ENCODE measurements around the gene COL6A2. TPM values are rescaled to one million over a fixed set of nuclear protein-coding genes. Genes with fewer than 3 reads are reported as not detected.
"Not testable (repeated sequence)": the region's sequence is repeated elsewhere in the genome, so short reads cannot be mapped to it uniquely, and the experiment has no call there.

COL6A2 gene
- total RNA-seq, 2 donors from 2014 or later: 10.8 to 11.3 TPM

DNA sequence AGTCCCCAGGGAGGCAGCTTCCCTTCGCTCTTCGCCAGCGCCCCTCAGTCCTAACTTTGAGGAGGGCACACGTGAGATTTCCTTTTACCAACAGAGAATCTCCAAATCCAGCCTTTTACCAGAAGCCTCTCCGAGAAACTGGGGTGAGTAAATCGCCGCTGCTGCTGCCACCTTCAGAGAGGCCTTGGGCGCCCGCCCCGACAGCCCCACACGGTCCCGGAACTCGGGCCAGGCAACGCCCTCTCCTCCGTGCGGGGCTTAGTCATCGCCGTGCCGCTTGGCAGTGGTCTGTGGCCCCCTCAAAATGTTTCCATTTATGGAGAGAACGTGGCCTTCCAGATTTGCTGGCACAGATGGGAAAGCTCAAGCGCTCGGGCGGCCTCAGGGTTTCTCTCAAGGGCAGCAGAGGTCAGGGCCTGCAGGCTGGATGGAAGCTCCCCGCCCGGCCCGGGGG lies 41.4 kb upstream of the COL6A2 start:
- DNase-seq (peak; percentile 19 to 24), ATAC-seq (replicated peaks in 1 of 2) (peak in 1 of 2 donors; percentile 34)
- H3K4me1 Mint-ChIP-seq (ENCODE audit: low read depth): peaks cover 46% of the 10 kb centered on the region
- H3K27me3 Mint-ChIP-seq (ENCODE audit: low read depth): peaks cover 28% of the 10 kb centered on the region
- H3K27ac Mint-ChIP-seq: no peak overlapping the region
- H3K9me3 Mint-ChIP-seq: peaks cover 6 to 8% of the 10 kb centered on the region in 2 donors
- H3K4me3 Mint-ChIP-seq: no peak overlapping the region
- H3K36me3 Mint-ChIP-seq (ENCODE audit: insufficient read depth in 2 of 2): peaks cover 0 to 4% of the 10 kb centered on the region in 2 donors

DNA sequence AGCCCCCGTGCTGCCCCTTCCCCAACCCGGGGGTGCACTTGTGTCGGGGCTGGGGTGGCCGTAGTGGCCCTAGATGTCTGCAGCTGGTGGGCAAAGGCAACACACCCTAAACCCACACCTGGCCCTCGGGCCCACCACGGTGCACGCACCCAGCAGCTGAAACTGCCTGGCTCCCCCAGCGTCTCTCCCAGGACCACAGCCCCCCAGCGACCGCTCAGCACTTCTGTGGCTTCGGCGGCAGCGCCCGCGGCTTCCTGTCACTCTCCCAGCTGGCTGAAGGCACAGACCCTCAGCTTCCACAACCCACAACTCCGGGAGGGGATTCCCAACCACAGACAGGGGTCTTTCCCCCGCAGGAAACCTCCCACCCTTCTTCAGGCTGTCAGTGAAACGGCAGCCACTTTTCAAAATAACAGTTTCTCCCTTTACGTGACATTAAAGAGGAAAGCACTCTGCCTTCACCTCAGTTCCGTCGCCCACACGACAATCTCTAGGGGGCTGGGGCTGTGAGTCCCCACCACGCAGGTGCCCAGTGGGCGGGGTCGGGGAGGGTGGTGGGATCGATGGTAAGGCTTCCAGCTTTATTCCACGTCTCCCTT lies 40.7 kb upstream of the COL6A2 start:
- H3K36me3 Mint-ChIP-seq (ENCODE audit: insufficient read depth in 2 of 2): peaks cover 0 to 4% of the 10 kb centered on the region in 2 donors
- H3K27ac Mint-ChIP-seq: peak overlapping the region; percentile 78
- ATAC-seq (replicated peaks in 1 of 2) (peak in 1 of 2 donors; percentile 37), DNase-seq (peak; percentile 31 to 52)
- H3K9me3 Mint-ChIP-seq: peaks cover 6 to 8% of the 10 kb centered on the region in 2 donors
- H3K4me3 Mint-ChIP-seq: peak overlapping the region; percentile 77 to 81
- H3K4me1 Mint-ChIP-seq (ENCODE audit: low read depth): peaks cover 44% of the 10 kb centered on the region
- peaks cover 31% of the 10 kb centered on the region for H3K27me3 Mint-ChIP-seq (ENCODE audit: low read depth)

DNA sequence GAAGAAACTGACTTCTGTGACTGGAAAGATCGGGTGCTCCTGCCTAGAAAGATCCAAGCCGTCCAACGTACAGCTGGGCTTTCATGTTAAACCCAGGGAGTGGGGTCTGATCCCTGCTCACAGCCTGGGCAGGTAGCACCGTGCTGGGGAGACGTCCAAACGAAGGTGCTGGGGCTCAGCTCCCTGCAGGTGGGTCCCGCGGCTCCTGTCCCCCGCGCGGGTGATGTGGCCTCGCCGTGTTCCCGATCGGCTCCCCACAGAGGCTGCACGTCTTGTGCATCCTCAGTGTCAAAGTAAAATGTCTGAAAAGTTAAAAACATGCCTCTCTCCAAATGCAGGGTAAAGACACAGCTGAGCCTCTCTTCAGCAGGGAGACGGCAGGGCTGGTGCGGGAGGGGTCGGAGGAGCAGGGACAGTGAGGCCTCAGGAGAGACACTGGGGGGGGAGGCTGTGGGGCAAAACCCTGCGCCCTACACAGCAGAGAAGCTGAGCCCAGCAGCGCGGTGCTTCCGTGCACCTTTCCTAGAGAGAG lies 40.1 kb upstream of the COL6A2 start:
- Mint-ChIP-seq H3K4me1 (ENCODE audit: low read depth) (peaks cover 40% of the 10 kb centered on the region), H3K36me3 (ENCODE audit: insufficient read depth in 2 of 2) (peaks cover 0 to 4% of the 10 kb centered on the region in 2 donors), H3K27ac (no peak overlapping the region), H3K4me3 (peak overlapping the region in 1 of 2 donors; percentile 77), H3K27me3 (ENCODE audit: low read depth) (peaks cover 35% of the 10 kb centered on the region), H3K9me3 (peaks cover 6 to 8% of the 10 kb centered on the region in 2 donors)
- DNase-seq (no peak), ATAC-seq (replicated peaks in 1 of 2) (no peak)

DNA sequence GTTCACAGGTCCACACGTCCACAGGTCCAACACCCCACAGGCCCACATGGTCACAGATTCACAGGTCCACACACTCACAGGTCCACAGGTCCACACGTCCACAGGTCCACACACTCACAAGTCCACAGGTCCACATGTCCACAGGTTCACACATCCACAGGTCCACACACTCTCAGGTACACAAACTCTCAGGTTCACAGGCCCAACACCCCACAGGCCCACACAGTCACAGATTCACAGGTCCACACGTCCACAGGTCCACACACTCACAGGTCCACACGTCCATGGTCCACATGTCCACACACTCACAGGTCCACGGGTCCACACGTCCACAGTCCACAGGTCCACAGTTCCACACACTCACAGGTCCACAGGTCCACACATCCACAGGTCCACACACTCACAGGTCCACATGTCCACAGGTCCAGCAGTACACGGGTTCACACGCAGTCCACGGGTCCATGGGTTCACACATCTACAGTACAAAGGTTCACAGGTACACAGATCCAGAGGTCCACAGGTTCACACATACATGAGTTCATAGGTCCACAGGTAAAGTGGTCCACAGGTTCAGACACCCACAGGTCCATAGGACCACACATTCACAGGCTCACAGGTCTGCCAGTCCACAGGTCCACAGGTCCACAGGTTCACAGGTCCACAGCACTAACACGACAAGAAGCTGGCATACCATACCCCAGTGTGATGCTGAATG lies 39.3 kb upstream of the COL6A2 start:
- DNase-seq (no peak), ATAC-seq (replicated peaks in 1 of 2) (no peak)
- Mint-ChIP-seq H3K4me1 (ENCODE audit: low read depth) (peaks cover 40% of the 10 kb centered on the region), H3K36me3 (ENCODE audit: insufficient read depth in 2 of 2) (peaks cover 0 to 4% of the 10 kb centered on the region in 2 donors), H3K27me3 (ENCODE audit: low read depth) (peaks cover 35% of the 10 kb centered on the region), H3K27ac (no peak overlapping the region), H3K9me3 (peaks cover 6 to 8% of the 10 kb centered on the region in 2 donors), H3K4me3 (peak overlapping the region in 1 of 2 donors; percentile 46)

DNA sequence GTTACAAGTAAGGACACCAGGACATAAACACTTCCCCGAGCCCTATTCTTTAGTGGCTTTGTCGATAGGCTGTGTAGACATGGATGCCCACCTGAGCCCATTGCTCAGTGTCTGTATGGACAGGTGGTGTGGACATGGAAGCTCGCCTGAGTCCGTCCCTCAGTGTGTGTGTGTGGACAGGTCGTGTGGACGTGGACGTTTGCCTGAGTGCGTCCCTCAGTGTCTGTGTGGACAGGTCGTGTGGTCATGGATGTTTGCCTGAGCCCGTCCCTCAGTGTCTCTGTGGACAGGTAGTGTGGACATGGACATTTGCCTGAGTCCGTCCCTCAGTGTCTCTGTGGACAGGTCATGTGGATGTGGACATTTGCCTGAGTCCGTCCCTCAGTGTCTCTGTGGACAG lies 38.7 kb upstream of the COL6A2 start:
- ATAC-seq (replicated peaks in 1 of 2): no peak
- peak overlapping the region in 1 of 2 donors; percentile 20 for H3K4me3 Mint-ChIP-seq
- H3K4me1 Mint-ChIP-seq (ENCODE audit: low read depth): peaks cover 35% of the 10 kb centered on the region
- H3K9me3 Mint-ChIP-seq: peaks cover 6 to 8% of the 10 kb centered on the region in 2 donors
- peaks cover 38% of the 10 kb centered on the region for H3K27me3 Mint-ChIP-seq (ENCODE audit: low read depth)
- no peak for DNase-seq
- H3K36me3 Mint-ChIP-seq (ENCODE audit: insufficient read depth in 2 of 2): peaks cover 0 to 4% of the 10 kb centered on the region in 2 donors
- no peak overlapping the region for H3K27ac Mint-ChIP-seq

DNA sequence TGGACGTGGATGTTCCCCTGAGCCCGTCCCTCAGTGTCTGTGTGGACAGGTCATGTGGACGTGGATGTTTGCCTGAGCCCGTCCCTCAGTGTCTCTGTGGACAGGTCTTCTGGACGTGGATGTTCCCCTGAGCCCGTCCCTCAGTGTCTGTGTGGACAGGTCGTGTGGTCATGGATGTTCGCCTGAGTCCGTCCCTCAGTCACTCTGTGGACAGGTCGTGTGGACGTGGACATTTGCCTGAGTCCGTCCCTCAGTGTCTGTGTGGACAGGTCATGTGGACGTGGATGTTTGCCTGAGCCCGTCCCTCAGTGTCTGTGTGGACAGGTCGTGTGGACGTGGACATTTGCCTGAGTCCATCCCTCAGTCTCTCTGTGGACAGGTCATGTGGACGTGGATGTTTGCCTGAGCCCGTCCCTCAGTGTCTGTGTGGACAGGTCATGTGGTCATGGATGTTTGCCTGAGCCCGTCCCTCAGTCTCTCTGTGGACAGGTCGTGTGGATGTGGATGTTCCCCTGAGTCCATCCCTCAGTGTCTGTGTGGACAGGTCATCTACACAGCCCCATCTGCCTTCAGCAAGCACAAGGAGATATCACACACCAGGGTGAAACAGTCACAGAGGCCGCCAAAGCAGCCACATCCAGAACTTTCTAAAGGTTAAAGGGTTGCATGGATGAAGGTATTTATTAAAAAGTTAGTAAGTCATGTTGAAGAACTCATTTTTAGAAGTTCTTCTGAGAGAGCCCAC lies 38.0 kb upstream of the COL6A2 start:
- DNase-seq; H3K9me3 Mint-ChIP-seq; H3K36me3 Mint-ChIP-seq (ENCODE audit: insufficient read depth in 2 of 2); ATAC-seq (replicated peaks in 1 of 2); H3K4me3 Mint-ChIP-seq; H3K27ac Mint-ChIP-seq: not testable (repeated sequence)
- H3K4me1 Mint-ChIP-seq (ENCODE audit: low read depth): peaks cover 35% of the 10 kb centered on the region
- peaks cover 42% of the 10 kb centered on the region for H3K27me3 Mint-ChIP-seq (ENCODE audit: low read depth)

DNA sequence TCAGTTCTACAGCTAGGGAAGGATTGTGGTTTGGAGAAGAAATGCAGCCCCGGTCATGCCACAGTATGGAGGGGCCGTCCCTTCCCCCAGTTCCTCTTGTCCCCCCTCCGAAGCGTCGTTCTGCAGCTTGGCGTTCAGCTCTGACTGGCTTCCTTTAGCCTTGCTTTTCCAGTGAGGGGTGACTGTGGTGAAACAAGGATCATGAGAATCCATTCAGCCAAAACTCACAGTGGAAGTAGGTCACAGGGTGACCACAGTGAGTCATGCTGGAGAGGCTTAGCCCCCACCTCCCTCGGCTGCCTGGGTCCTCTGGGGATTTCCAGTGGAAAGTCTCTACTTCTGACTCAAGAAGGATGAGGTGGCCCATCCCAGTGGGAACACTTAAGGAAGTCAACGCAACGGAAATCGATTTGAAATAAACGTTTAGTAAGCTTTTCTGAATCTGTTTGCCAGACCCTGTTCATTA lies 37.3 kb upstream of the COL6A2 start:
- peak overlapping the region in 1 of 2 donors; percentile 6 for H3K4me3 Mint-ChIP-seq
- ATAC-seq (replicated peaks in 1 of 2) (peak; percentile 56 to 65), DNase-seq (peak; percentile 28 to 51)
- peaks cover 6 to 8% of the 10 kb centered on the region in 2 donors for H3K9me3 Mint-ChIP-seq
- H3K27me3 Mint-ChIP-seq (ENCODE audit: low read depth): peaks cover 48% of the 10 kb centered on the region
- H3K4me1 Mint-ChIP-seq (ENCODE audit: low read depth): peaks cover 39% of the 10 kb centered on the region
- no peak overlapping the region for H3K27ac Mint-ChIP-seq
- peaks cover 0 to 4% of the 10 kb centered on the region in 2 donors for H3K36me3 Mint-ChIP-seq (ENCODE audit: insufficient read depth in 2 of 2)

DNA sequence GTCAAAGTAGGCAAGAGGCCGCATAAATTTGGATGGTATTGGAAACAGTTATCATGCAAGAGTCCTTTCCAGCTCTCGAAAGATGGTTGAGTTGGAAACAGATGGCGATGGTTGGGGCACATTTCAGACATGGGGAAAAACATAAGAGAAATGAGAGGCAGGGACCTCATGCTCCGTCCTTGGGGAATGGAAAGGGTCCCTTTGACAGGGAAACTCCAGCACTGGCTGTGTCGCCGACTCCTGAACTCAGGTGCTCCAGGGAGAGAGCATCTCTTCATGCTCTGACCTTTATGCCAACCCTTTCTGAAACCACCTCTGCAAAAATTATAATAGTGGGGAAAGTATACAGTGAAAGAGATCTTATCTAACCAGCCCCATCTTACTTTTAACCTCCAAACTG lies 36.8 kb upstream of the COL6A2 start:
- no peak for ATAC-seq (replicated peaks in 1 of 2)
- no peak overlapping the region for H3K4me3 Mint-ChIP-seq

DNA sequence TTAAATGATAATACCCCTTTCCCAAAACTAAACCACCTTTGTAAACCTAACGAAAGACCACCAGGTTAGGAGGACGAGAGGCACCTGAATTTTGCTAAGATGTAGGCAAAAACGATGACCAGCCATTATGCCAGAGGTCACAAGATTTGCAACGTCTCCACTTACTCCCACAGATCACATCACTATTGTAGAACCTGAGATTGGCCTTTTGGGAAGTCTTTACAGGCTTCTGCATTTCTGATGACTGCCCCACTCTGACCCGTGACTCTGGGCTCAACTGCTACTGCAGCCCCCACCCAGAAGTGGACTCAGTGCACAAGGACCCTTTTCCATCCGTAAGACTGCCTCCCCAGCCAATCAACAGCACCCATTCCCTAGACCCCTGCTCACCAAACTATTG lies 36.4 kb upstream of the COL6A2 start:
- no peak for ATAC-seq (replicated peaks in 1 of 2)
- Mint-ChIP-seq H3K36me3 (ENCODE audit: insufficient read depth in 2 of 2) (peaks cover 0 to 4% of the 10 kb centered on the region in 2 donors), H3K4me1 (ENCODE audit: low read depth) (peaks cover 46% of the 10 kb centered on the region), H3K9me3 (peaks cover 6 to 8% of the 10 kb centered on the region in 2 donors), H3K4me3 (no peak overlapping the region), H3K27me3 (ENCODE audit: low read depth) (peaks cover 56% of the 10 kb centered on the region), H3K27ac (no peak overlapping the region)
- no peak for DNase-seq

More for the DNA sequence above, 36.8 kb upstream of the COL6A2 start:
- Mint-ChIP-seq H3K36me3 (ENCODE audit: insufficient read depth in 2 of 2) (peaks cover 0 to 4% of the 10 kb centered on the region in 2 donors), H3K4me1 (ENCODE audit: low read depth) (peaks cover 44% of the 10 kb centered on the region), H3K27me3 (ENCODE audit: low read depth) (peaks cover 52% of the 10 kb centered on the region), H3K9me3 (peaks cover 6 to 8% of the 10 kb centered on the region in 2 donors), H3K27ac (no peak overlapping the region)
- no peak for DNase-seq

DNA sequence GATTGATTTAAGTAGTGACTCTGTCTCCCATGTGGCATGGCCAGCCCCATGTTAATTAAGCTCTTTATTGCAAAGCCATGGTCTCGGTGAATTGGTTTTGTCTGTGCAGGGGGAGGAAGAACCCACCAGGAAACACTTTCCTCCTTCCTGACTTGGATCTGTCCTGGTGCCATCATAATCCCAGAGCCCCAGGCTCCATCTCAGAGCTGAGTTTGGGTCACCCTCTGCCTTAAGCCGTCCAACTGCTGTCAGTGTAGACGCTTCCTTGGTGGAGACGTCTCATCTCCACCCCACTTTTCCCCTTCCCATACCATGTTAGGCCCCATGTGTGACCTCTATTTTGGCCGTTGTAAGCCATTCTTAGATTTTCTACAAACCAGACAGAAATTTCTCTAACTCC lies 36.0 kb upstream of the COL6A2 start:
- Mint-ChIP-seq H3K4me1 (ENCODE audit: low read depth) (peaks cover 45% of the 10 kb centered on the region), H3K4me3 (no peak overlapping the region), H3K27me3 (ENCODE audit: low read depth) (peaks cover 56% of the 10 kb centered on the region), H3K36me3 (ENCODE audit: insufficient read depth in 2 of 2) (peaks cover 0 to 4% of the 10 kb centered on the region in 2 donors), H3K27ac (no peak overlapping the region), H3K9me3 (peaks cover 6 to 8% of the 10 kb centered on the region in 2 donors)
- no peak for DNase-seq
- no peak for ATAC-seq (replicated peaks in 1 of 2)

DNA sequence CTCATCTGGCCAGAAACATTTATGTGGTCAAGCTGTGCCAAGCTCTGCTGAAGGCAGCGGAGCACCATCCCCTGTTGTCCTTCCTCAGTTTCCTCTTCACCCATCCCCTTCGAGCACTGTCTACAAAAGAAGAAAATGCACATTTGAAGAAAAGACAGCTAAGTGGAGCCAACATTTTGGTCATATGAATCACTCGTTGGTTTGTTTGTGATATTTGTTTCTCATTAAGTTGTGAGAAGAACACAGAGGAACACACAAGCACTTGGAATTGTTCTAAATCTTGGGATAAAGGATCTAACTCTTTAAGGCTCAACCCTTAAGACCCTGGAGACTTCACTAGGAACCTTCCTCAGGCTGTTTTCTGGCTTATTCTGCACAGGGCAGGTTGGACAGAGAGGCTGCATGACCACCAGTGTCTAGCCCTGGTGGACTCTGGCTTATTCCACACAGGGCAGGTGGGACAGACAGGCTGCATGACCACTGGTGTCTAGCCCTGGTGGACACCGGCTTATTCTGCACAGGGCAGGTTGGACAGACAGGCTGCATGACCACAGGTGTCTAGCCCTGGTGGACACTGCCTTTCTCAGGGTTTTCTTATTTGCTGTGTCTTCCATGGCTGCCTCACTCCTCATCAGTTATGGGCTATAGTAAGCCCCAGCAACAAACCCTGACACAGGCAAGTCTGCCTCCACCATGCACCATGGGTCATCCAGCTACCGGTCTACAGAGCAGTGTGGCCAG lies 35.3 kb upstream of the COL6A2 start:
- Mint-ChIP-seq H3K36me3 (ENCODE audit: insufficient read depth in 2 of 2) (peaks cover 0 to 4% of the 10 kb centered on the region in 2 donors), H3K27me3 (ENCODE audit: low read depth) (peaks cover 50% of the 10 kb centered on the region), H3K4me1 (ENCODE audit: low read depth) (peaks cover 38% of the 10 kb centered on the region), H3K4me3 (no peak overlapping the region), H3K27ac (no peak overlapping the region), H3K9me3 (peaks cover 6 to 8% of the 10 kb centered on the region in 2 donors)
- no peak for ATAC-seq (replicated peaks in 1 of 2)
- no peak for DNase-seq

DNA sequence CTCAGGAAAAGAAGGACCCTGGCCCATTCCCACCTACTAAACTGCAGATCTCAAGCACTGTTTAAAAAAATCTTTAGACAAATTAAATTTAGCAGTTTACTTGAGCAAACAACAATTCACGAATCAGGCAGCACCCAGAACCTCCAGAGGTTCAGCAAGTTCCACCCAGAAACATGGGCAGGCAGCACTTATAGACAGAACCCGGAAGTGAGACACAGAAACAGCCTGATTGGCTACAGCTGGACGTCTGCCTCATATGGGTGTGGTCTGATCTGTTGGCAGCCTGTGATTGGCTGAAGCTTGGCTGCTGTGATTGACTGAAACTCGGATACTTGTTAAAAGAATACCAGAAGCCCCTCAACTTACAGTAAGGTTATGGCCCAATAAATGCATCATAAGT lies 34.7 kb upstream of the COL6A2 start:
- H3K27me3 Mint-ChIP-seq (ENCODE audit: low read depth): peaks cover 48% of the 10 kb centered on the region

More for the DNA sequence above, 34.7 kb upstream of the COL6A2 start:
- H3K27ac Mint-ChIP-seq: no peak overlapping the region
- H3K36me3 Mint-ChIP-seq (ENCODE audit: insufficient read depth in 2 of 2): peaks cover 0 to 4% of the 10 kb centered on the region in 2 donors
- ATAC-seq (replicated peaks in 1 of 2): no peak
- no peak overlapping the region for H3K4me3 Mint-ChIP-seq
- peaks cover 6 to 8% of the 10 kb centered on the region in 2 donors for H3K9me3 Mint-ChIP-seq
- H3K4me1 Mint-ChIP-seq (ENCODE audit: low read depth): peaks cover 33% of the 10 kb centered on the region
- no peak for DNase-seq
